Measurements from ENCODE around the gene TMEM107. TPM values are rescaled to one million over a fixed set of nuclear protein-coding genes. Genes with fewer than 3 reads are reported as not detected.
"Not testable (repeated sequence)": the region's sequence is repeated elsewhere in the genome, so short reads cannot be mapped to it uniquely, and the experiment has no call there.

Gene TMEM107
- polyA plus RNA-seq, 4 donors: 0.89 to 14.9 (median 7.4) TPM

- Histone ChIP-seq H3K36me3 (ENCODE audit: control insufficient read depth in 3 of 3, insufficient read depth in 2 of 3, low read depth in 1 of 3, low read length in 3 of 3) (no peaks in the 10 kb centered on the region), H3K4me1 (ENCODE audit: control insufficient read depth in 3 of 3, insufficient read depth in 2 of 3, low read depth in 1 of 3, low read length in 2 of 3) (peaks cover 6 to 23% (median 6%) of the 10 kb centered on the region in 3 donors), H3K27me3 (ENCODE audit: control insufficient read depth in 3 of 3, insufficient read depth in 3 of 3, low read length in 3 of 3) (no peaks in the 10 kb centered on the region), H3K27ac (ENCODE audit: low read depth in 1 of 3, low read length in 2 of 3) (peak overlapping the region; percentile 77 to 99 (median 86)), H3K9me3 (ENCODE audit: control insufficient read depth in 2 of 2, insufficient read depth in 1 of 2, low read depth in 1 of 2, low read length in 1 of 2) (no peaks in the 10 kb centered on the region), H3K4me3 (ENCODE audit: low read depth in 1 of 3, low read length in 3 of 3) (peak overlapping the region; percentile 55 to 90 (median 62))
- DNase-seq (no peak), FAIRE-seq (no peak)
- WGBS, 3 donors: 0 to 1% (median 0%) methylated on average over 23 of the region's 23 CpGs
Measured at GRCh38 chr17:8186446-8186786, 10.2 kb upstream of the TMEM107 start.

- no peaks in the 10 kb centered on the region for H3K9me3 ChIP-seq (ENCODE audit: control insufficient read depth in 2 of 2, insufficient read depth in 1 of 2, low read depth in 1 of 2, low read length in 1 of 2)
- H3K27ac ChIP-seq (ENCODE audit: low read depth in 1 of 3, low read length in 2 of 3): peak overlapping the region; percentile 77 to 99 (median 86)
- H3K36me3 ChIP-seq (ENCODE audit: control insufficient read depth in 3 of 3, insufficient read depth in 2 of 3, low read depth in 1 of 3, low read length in 3 of 3): no peaks in the 10 kb centered on the region
- peak; percentile 78 to 88 for DNase-seq
- peaks cover 6 to 20% (median 6%) of the 10 kb centered on the region in 3 donors for H3K4me1 ChIP-seq (ENCODE audit: control insufficient read depth in 3 of 3, insufficient read depth in 2 of 3, low read depth in 1 of 3, low read length in 2 of 3)
- no peaks in the 10 kb centered on the region for H3K27me3 ChIP-seq (ENCODE audit: control insufficient read depth in 3 of 3, insufficient read depth in 3 of 3, low read length in 3 of 3)
- FAIRE-seq: no peak
- WGBS, 3 donors: 0 to 1% (median 1%) methylated on average over 44 of the region's 44 CpGs
- H3K4me3 ChIP-seq (ENCODE audit: low read depth in 1 of 3, low read length in 3 of 3): peak overlapping the region; percentile 55 to 90 (median 62)
Measured at GRCh38 chr17:8185582-8186445, 9.6 kb upstream of the TMEM107 start.

GRCh38 chr17:8176998-8177731 lies 985 bp upstream of the TMEM107 start:
- Histone ChIP-seq H3K4me1 (ENCODE audit: control insufficient read depth in 3 of 3, insufficient read depth in 2 of 3, low read depth in 1 of 3, low read length in 2 of 3) (peaks cover 0 to 24% (median 7%) of the 10 kb centered on the region in 3 donors), H3K4me3 (ENCODE audit: low read depth in 1 of 3, low read length in 3 of 3) (peak overlapping the region in 2 of 3 donors; percentile 71 to 84), H3K36me3 (ENCODE audit: control insufficient read depth in 3 of 3, insufficient read depth in 2 of 3, low read depth in 1 of 3, low read length in 3 of 3) (no peaks in the 10 kb centered on the region), H3K27me3 (ENCODE audit: control insufficient read depth in 3 of 3, insufficient read depth in 3 of 3, low read length in 3 of 3) (no peaks in the 10 kb centered on the region), H3K27ac (ENCODE audit: low read depth in 1 of 3, low read length in 2 of 3) (peak overlapping the region in 2 of 3 donors; percentile 77 to 78), H3K9me3 (ENCODE audit: control insufficient read depth in 2 of 2, insufficient read depth in 1 of 2, low read depth in 1 of 2, low read length in 1 of 2) (no peaks in the 10 kb centered on the region)
- FAIRE-seq: no peak
- 57 to 72% (median 60%) methylated on average over 19 of the region's 19 CpGs for WGBS, 3 donors
- DNase-seq: no peak

- FAIRE-seq: no peak
- no peaks in the 10 kb centered on the region for H3K27me3 ChIP-seq (ENCODE audit: control insufficient read depth in 3 of 3, insufficient read depth in 3 of 3, low read length in 3 of 3)
- DNase-seq: peak in 1 of 2 donors; percentile 49
- H3K36me3 ChIP-seq (ENCODE audit: control insufficient read depth in 3 of 3, insufficient read depth in 2 of 3, low read depth in 1 of 3, low read length in 3 of 3): no peaks in the 10 kb centered on the region
- H3K4me3 ChIP-seq (ENCODE audit: low read depth in 1 of 3, low read length in 3 of 3): peak overlapping the region; percentile 34 to 84 (median 71)
- no peaks in the 10 kb centered on the region for H3K9me3 ChIP-seq (ENCODE audit: control insufficient read depth in 2 of 2, insufficient read depth in 1 of 2, low read depth in 1 of 2, low read length in 1 of 2)
- 12 to 21% (median 12%) methylated on average over 11 of the region's 11 CpGs for WGBS, 3 donors
- H3K4me1 ChIP-seq (ENCODE audit: control insufficient read depth in 3 of 3, insufficient read depth in 2 of 3, low read depth in 1 of 3, low read length in 2 of 3): peaks cover 0 to 24% (median 7%) of the 10 kb centered on the region in 3 donors
- peak overlapping the region; percentile 27 to 78 (median 77) for H3K27ac ChIP-seq (ENCODE audit: low read depth in 1 of 3, low read length in 2 of 3)
Measured at GRCh38 chr17:8175795-8176196, 384 bp downstream of the TMEM107 start.

GRCh38 chr17:8173871-8174322 lies 2.3 kb downstream of the TMEM107 start:
- 3 to 8% (median 5%) methylated on average over 14 of the region's 14 CpGs for WGBS, 3 donors
- no peak for FAIRE-seq
- Histone ChIP-seq H3K27me3 (ENCODE audit: control insufficient read depth in 3 of 3, insufficient read depth in 3 of 3, low read length in 3 of 3) (no peaks in the 10 kb centered on the region), H3K36me3 (ENCODE audit: control insufficient read depth in 3 of 3, insufficient read depth in 2 of 3, low read depth in 1 of 3, low read length in 3 of 3) (no peaks in the 10 kb centered on the region), H3K9me3 (ENCODE audit: control insufficient read depth in 2 of 2, insufficient read depth in 1 of 2, low read depth in 1 of 2, low read length in 1 of 2) (no peaks in the 10 kb centered on the region), H3K4me1 (ENCODE audit: control insufficient read depth in 3 of 3, insufficient read depth in 2 of 3, low read depth in 1 of 3, low read length in 2 of 3) (peaks cover 0 to 24% (median 7%) of the 10 kb centered on the region in 3 donors), H3K27ac (ENCODE audit: low read depth in 1 of 3, low read length in 2 of 3) (peak overlapping the region in 2 of 3 donors; percentile 90 to 96), H3K4me3 (ENCODE audit: low read depth in 1 of 3, low read length in 3 of 3) (peak overlapping the region in 2 of 3 donors; percentile 22 to 31)
- DNase-seq: no peak

GRCh38 chr17:8173056-8173870 lies 2.9 kb downstream of the TMEM107 start:
- H3K27ac ChIP-seq (ENCODE audit: low read depth in 1 of 3, low read length in 2 of 3): peak overlapping the region; percentile 87 to 96 (median 90)
- H3K36me3 ChIP-seq (ENCODE audit: control insufficient read depth in 3 of 3, insufficient read depth in 2 of 3, low read depth in 1 of 3, low read length in 3 of 3): no peaks in the 10 kb centered on the region
- peak overlapping the region in 1 of 3 donors; percentile 31 for H3K4me3 ChIP-seq (ENCODE audit: low read depth in 1 of 3, low read length in 3 of 3)
- DNase-seq (peak; percentile 94 to 97), FAIRE-seq (no peak)
- H3K9me3 ChIP-seq (ENCODE audit: control insufficient read depth in 2 of 2, insufficient read depth in 1 of 2, low read depth in 1 of 2, low read length in 1 of 2): no peaks in the 10 kb centered on the region
- H3K27me3 ChIP-seq (ENCODE audit: control insufficient read depth in 3 of 3, insufficient read depth in 3 of 3, low read length in 3 of 3): no peaks in the 10 kb centered on the region
- H3K4me1 ChIP-seq (ENCODE audit: control insufficient read depth in 3 of 3, insufficient read depth in 2 of 3, low read depth in 1 of 3, low read length in 2 of 3): peaks cover 0 to 24% (median 7%) of the 10 kb centered on the region in 3 donors
- 0 to 1% (median 0%) methylated on average over 23 of the region's 23 CpGs for WGBS, 3 donors

- H3K27ac ChIP-seq (ENCODE audit: low read depth in 1 of 3, low read length in 2 of 3); H3K4me3 ChIP-seq (ENCODE audit: low read depth in 1 of 3, low read length in 3 of 3); H3K4me1 ChIP-seq (ENCODE audit: control insufficient read depth in 3 of 3, insufficient read depth in 2 of 3, low read depth in 1 of 3, low read length in 2 of 3); H3K36me3 ChIP-seq (ENCODE audit: control insufficient read depth in 3 of 3, insufficient read depth in 2 of 3, low read depth in 1 of 3, low read length in 3 of 3); H3K27me3 ChIP-seq (ENCODE audit: control insufficient read depth in 3 of 3, insufficient read depth in 3 of 3, low read length in 3 of 3); FAIRE-seq; DNase-seq; H3K9me3 ChIP-seq (ENCODE audit: control insufficient read depth in 2 of 2, insufficient read depth in 1 of 2, low read depth in 1 of 2, low read length in 1 of 2): not testable (repeated sequence)
- WGBS, 3 donors: 83 to 91% (median 89%) methylated on average over 19 of the region's 19 CpGs
Measured at GRCh38 chr17:8170186-8170585, 6.0 kb downstream of the TMEM107 start.

- no peaks in the 10 kb centered on the region for H3K27me3 ChIP-seq (ENCODE audit: control insufficient read depth in 3 of 3, insufficient read depth in 3 of 3, low read length in 3 of 3)
- FAIRE-seq (no peak), DNase-seq (no peak)
- no peaks in the 10 kb centered on the region for H3K9me3 ChIP-seq (ENCODE audit: control insufficient read depth in 2 of 2, insufficient read depth in 1 of 2, low read depth in 1 of 2, low read length in 1 of 2)
- 71 to 84% (median 79%) methylated on average over 3 of the region's 3 CpGs for WGBS, 3 donors
- peaks cover 3 to 19% (median 10%) of the 10 kb centered on the region in 3 donors for H3K4me1 ChIP-seq (ENCODE audit: control insufficient read depth in 3 of 3, insufficient read depth in 2 of 3, low read depth in 1 of 3, low read length in 2 of 3)
- H3K36me3 ChIP-seq (ENCODE audit: control insufficient read depth in 3 of 3, insufficient read depth in 2 of 3, low read depth in 1 of 3, low read length in 3 of 3): no peaks in the 10 kb centered on the region
- no peak overlapping the region for H3K4me3 ChIP-seq (ENCODE audit: low read depth in 1 of 3, low read length in 3 of 3)
- no peak overlapping the region for H3K27ac ChIP-seq (ENCODE audit: low read depth in 1 of 3, low read length in 2 of 3)
Measured at GRCh38 chr17:8167526-8167925, 8.7 kb downstream of the TMEM107 start.
